NB4 (cell line): ENCODE results near the gene KCNQ1.

ENCODE experiments used
- DNase-seq: peaks from one replicate; pipeline ENCODE4 v3.0.0; 2010; ENCODE audit warnings: low read depth
- H3K4me3 ChIP-seq: one replicate; pipeline ENCODE4 v1.5.1; 2011; ENCODE audit warnings: mild to moderate bottlenecking, low read depth, low read length, moderate library complexity
- MAX ChIP-seq: IDR thresholded peaks from 2 replicates; pipeline ENCODE4 v1.6.1; 2011; ENCODE audit warnings: low read depth, low read length
- MYC ChIP-seq: IDR thresholded peaks from 2 replicates; pipeline ENCODE4 v1.6.1; 2011; ENCODE audit warnings: low read depth, low read length
- POLR2A ChIP-seq: IDR thresholded peaks from 2 replicates; pipeline ENCODE4 v1.6.1; 2011; ENCODE audit warnings: mild to moderate bottlenecking; ENCODE audit not compliant: insufficient read length; ENCODE audit errors: extremely low read depth
- TF ChIP-seq, protein P1 (sequence below): IDR thresholded peaks from one replicate; pipeline ENCODE4 v1.5.1; 2012; ENCODE audit warnings: low read depth, low read length

Gene KCNQ1

GRCh38 chr11:2553886-2554285 is 109.1 kb downstream of the KCNQ1 start:
- TF ChIP-seq MAX (no peak), POLR2A (no peak), MYC (no peak)
- TF ChIP-seq, protein P1, sequence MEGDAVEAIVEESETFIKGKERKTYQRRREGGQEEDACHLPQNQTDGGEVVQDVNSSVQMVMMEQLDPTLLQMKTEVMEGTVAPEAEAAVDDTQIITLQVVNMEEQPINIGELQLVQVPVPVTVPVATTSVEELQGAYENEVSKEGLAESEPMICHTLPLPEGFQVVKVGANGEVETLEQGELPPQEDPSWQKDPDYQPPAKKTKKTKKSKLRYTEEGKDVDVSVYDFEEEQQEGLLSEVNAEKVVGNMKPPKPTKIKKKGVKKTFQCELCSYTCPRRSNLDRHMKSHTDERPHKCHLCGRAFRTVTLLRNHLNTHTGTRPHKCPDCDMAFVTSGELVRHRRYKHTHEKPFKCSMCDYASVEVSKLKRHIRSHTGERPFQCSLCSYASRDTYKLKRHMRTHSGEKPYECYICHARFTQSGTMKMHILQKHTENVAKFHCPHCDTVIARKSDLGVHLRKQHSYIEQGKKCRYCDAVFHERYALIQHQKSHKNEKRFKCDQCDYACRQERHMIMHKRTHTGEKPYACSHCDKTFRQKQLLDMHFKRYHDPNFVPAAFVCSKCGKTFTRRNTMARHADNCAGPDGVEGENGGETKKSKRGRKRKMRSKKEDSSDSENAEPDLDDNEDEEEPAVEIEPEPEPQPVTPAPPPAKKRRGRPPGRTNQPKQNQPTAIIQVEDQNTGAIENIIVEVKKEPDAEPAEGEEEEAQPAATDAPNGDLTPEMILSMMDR = no peak
- DNase-seq = no peak
- H3K4me3 ChIP-seq = no peak overlapping the region

GRCh38 chr11:2554338-2555207 is 109.8 kb downstream of the KCNQ1 start:
- no peak overlapping the region for H3K4me3 ChIP-seq
- no peak for DNase-seq
- TF ChIP-seq MAX (no peak), MYC (no peak), POLR2A (no peak)
- TF ChIP-seq, protein P1 = no peak

- no peak overlapping the region for H3K4me3 ChIP-seq
- no peak for TF ChIP-seq MYC
- TF ChIP-seq, protein P1 = no peak
- no peak for TF ChIP-seq POLR2A
- no peak for TF ChIP-seq MAX
- no peak for DNase-seq
These were observed 110.5 kb downstream of the KCNQ1 start for GRCh38 chr11:2555336-2555735.

- no peak overlapping the region for H3K4me3 ChIP-seq
- DNase-seq = no peak
- TF ChIP-seq POLR2A (no peak), MYC (no peak)
- TF ChIP-seq, protein P1 = no peak
These were observed 111.1 kb downstream of the KCNQ1 start for GRCh38 chr11:2555891-2556290.

DNA sequence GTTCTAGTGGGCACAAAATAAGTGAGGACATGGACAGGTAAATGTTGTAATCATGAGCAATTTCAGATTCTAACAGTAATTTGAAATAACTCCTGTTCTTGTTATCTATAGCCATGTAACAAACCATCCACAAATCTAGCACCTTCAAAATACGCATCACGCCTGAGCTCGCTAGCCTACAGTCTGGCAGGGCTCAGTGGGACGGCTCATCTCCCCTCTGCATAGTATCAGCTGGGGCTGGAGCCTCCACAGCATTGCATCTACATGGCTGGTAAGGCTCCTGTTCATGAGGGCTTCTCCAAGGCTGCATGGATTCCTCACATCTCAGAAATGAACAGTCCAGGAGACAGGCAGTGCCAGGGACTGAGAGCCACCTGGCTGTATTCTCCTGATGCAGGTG is 112.6 kb downstream of the KCNQ1 start:
- H3K4me3 ChIP-seq = no peak overlapping the region
- no peak for DNase-seq
- TF ChIP-seq MAX (no peak), MYC (no peak), POLR2A (no peak)
- TF ChIP-seq, protein P1 = no peak

DNA sequence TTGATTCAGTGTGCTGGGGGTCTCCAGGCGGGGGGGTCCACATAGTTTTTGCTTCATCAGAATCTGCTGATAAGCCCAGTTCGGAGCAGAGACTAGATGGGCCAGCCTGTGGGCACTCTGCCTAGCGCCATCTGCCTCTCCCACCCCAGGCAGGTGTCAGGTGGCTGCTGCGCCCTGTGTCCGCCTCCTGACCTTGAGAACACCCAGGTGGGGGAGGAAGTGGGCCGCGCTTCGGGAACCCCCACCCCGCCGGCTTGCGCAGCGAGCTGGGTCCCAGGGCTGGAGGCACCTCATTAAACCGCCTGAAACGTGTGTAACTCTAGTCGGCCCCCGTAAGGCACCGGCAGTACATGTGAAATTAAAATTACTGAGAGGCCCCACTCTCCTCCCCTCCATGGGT is 113.6 kb downstream of the KCNQ1 start:
- no peak for DNase-seq
- H3K4me3 ChIP-seq = no peak overlapping the region
- no peak for TF ChIP-seq MYC
- TF ChIP-seq POLR2A = no peak
- TF ChIP-seq, protein P1 = no peak
- no peak for TF ChIP-seq MAX
